Measurements from ENCODE around the gene SLC12A5.

The SLC12A5 gene

GRCh38 chr20:46056970-46057855 is 28.2 kb downstream of the SLC12A5 start:
- no peak for DNase-seq

- DNase-seq = no peak
These were observed 29.0 kb downstream of the SLC12A5 start for GRCh38 chr20:46057856-46058598.

- no peak for DNase-seq
These were observed 29.7 kb downstream of the SLC12A5 start for GRCh38 chr20:46058599-46059281.

GRCh38 chr20:46060301-46060881 is 31.4 kb downstream of the SLC12A5 start:
- no peak for DNase-seq

GRCh38 chr20:46060975-46061374 is 32.0 kb downstream of the SLC12A5 start:
- no peak for DNase-seq

GRCh38 chr20:46062151-46062550 is 33.1 kb downstream of the SLC12A5 start:
- DNase-seq = no peak

- no peak for DNase-seq
These were observed 33.6 kb downstream of the SLC12A5 start for GRCh38 chr20:46062621-46063020.

GRCh38 chr20:46063151-46063550 is 34.1 kb downstream of the SLC12A5 start:
- no peak for DNase-seq

GRCh38 chr20:46063652-46064054 is 34.6 kb downstream of the SLC12A5 start:
- DNase-seq = no peak

GRCh38 chr20:46065006-46065405 is 36.0 kb downstream of the SLC12A5 start:
- DNase-seq = no peak

- DNase-seq = no peak
These were observed 36.7 kb downstream of the SLC12A5 start for GRCh38 chr20:46065691-46066090.

GRCh38 chr20:46070215-46070900 is 41.3 kb downstream of the SLC12A5 start:
- no peak for DNase-seq

GRCh38 chr20:46071573-46071972 is 42.6 kb downstream of the SLC12A5 start:
- no peak for DNase-seq

GRCh38 chr20:46073024-46073423 is 44.0 kb downstream of the SLC12A5 start:
- DNase-seq = no peak

GRCh38 chr20:46073443-46073842 is 44.4 kb downstream of the SLC12A5 start:
- DNase-seq = no peak

- no peak for DNase-seq
These were observed 45.0 kb downstream of the SLC12A5 start for GRCh38 chr20:46074006-46074405.

GRCh38 chr20:46076806-46077205 is 47.8 kb downstream of the SLC12A5 start:
- no peak for DNase-seq

GRCh38 chr20:46077642-46078305 is 48.8 kb downstream of the SLC12A5 start:
- no peak for DNase-seq

GRCh38 chr20:46078954-46079353 is 49.9 kb downstream of the SLC12A5 start:
- no peak for DNase-seq

GRCh38 chr20:46081074-46081473 is 52.1 kb downstream of the SLC12A5 start:
- DNase-seq = no peak

GRCh38 chr20:46083101-46083500 is 54.1 kb downstream of the SLC12A5 start:
- DNase-seq = no peak

GRCh38 chr20:46083531-46084061 is 54.6 kb downstream of the SLC12A5 start:
- no peak for DNase-seq
